ENCODE results near the gene ZNF100.

DNA sequence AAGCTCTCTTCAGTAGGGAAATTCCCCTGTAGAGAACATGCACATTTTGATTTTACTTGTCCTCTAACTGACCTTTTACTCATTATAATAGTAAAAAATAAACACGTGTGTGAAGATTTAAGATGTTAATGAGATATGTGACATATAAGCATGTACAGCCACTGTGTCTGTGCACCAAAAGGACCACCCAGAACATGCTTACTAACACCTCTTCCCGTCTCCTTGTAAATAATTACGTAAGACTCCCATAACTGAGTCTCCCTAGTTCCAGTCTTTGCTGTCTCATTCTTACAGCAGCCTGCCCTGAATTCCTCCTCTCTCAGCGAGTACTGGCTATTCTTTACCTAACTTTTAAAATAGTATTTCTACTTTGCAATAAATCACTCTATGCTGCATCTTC lies 53.6 kb downstream of the ZNF100 start:
- TF ChIP-seq, protein P1, sequence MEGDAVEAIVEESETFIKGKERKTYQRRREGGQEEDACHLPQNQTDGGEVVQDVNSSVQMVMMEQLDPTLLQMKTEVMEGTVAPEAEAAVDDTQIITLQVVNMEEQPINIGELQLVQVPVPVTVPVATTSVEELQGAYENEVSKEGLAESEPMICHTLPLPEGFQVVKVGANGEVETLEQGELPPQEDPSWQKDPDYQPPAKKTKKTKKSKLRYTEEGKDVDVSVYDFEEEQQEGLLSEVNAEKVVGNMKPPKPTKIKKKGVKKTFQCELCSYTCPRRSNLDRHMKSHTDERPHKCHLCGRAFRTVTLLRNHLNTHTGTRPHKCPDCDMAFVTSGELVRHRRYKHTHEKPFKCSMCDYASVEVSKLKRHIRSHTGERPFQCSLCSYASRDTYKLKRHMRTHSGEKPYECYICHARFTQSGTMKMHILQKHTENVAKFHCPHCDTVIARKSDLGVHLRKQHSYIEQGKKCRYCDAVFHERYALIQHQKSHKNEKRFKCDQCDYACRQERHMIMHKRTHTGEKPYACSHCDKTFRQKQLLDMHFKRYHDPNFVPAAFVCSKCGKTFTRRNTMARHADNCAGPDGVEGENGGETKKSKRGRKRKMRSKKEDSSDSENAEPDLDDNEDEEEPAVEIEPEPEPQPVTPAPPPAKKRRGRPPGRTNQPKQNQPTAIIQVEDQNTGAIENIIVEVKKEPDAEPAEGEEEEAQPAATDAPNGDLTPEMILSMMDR (IDR thresholded peaks at IDR 0.05), result no peak
- no peak for TF ChIP-seq POLR2A (IDR thresholded peaks at IDR 0.05)

All from right lobe of liver (tissue), 4 donors.